Adrenal gland (tissue), 12 donors: Measurements from ENCODE around the gene MRFAP1. TPM values are rescaled to one million over a fixed set of nuclear protein-coding genes. Genes with fewer than 3 reads are reported as not detected.

Source experiments
- DNase-seq, 7 donors: peaks; one replicate each; pipeline ENCODE4 v3.0.0-alpha.2; 2019 to 2020
- H3K27ac ChIP-seq, 5 donors: fragments of 200-600 bp; sonication (generic) in 4 of 5; 1 replicate in 3 of 5; 2 replicates in 2 of 5; pipeline versions ENCODE4 v1.5.1 to v1.8.0; 2016 to 2020; ENCODE audit warnings: mild to moderate bottlenecking in 1 of 5
- H3K27me3 ChIP-seq: fragments of 200-600 bp; 2 replicates; pipeline ENCODE4 v1.8.0; 2021
- H3K36me3 ChIP-seq, 2 donors: fragments of 200-600 bp; replicated peaks in 1 of 2; 1 replicate in 1 of 2; 2 replicates in 1 of 2; pipeline versions ENCODE4 v1.5.1 to v1.8.0; 2018 to 2022
- H3K4me1 ChIP-seq, 2 donors: fragments of 200-600 bp; replicated peaks in 1 of 2; 1 replicate in 1 of 2; 2 replicates in 1 of 2; pipeline versions ENCODE4 v1.5.1 to v1.8.0; 2018 to 2021
- H3K4me3 ChIP-seq, 4 donors: fragments of 200-600 bp; sonication (generic) in 3 of 4; one replicate each; pipeline ENCODE4 v1.5.1; 2016 to 2018
- H3K9me3 ChIP-seq, 3 donors: fragments of 200-600 bp; sonication (generic) in 1 of 3; replicated peaks in 1 of 3; 1 replicate in 2 of 3; 2 replicates in 1 of 3; pipeline versions ENCODE4 v1.5.1 to v1.8.0; 2016 to 2021
- POLR2A ChIP-seq, 2 donors: fragments of 450-650 bp; IDR thresholded peaks; one replicate each; pipeline ENCODE4 v1.6.1; 2017; ENCODE audit warnings: antibody characterized with exemption in 2 of 2, mild to moderate bottlenecking in 2 of 2, moderate library complexity in 1 of 2
- WGBS, 4 donors: extraction: QIAGEN DNeasy Blood & Tissue Kit in 2 of 4; methylation state at CpG; one replicate each; pipeline versions ENCODE4 v1.1.5 to v1.1.7; 2013 to 2017; 5-methylcytosine and 5-hydroxymethylcytosine counted together
- intact Hi-C, 2 donors: fragments of 100-400 bp; cut with DNase I; formaldehyde crosslinking; loops; one replicate each; pipeline versions ENCODE4 v1.14.1 to v1.15.0; 2022 to 2023
- polyA plus RNA-seq, 3 donors: library from polyadenylated mRNA; stranded (reverse); fragments of 200-250 nt in 2 of 3; fragments of 350-450 nt in 1 of 3; fragmentation: Illumina TruSeq in 1 of 3; extraction: RNeasy Lipid Tissue Mini Kit (QIAGEN cat#74804) in 1 of 3; gene quantifications; one replicate each; pipeline ENCODE4 v1.2.3, GENCODE V29; 2013 to 2014
- total RNA-seq, 9 donors: library from RNA; depleted of rRNA in 4 of 9; stranded (reverse); fragments of >200 nt in 4 of 9; fragments of 120-200 nt in 1 of 9; fragmentation: NEBNext Ultra II Directional in 1 of 9; extraction: Animal tissue kit (Norgen Biotek cat#: 25700) in 1 of 9; gene quantifications; one replicate each; pipeline versions ENCODE4 v1.1.0 to v1.2.4, GENCODE V29; 2013 to 2023
- TF ChIP-seq, protein P1 (sequence below), 6 experiments: fragments of 450-650 bp in 4 of 6; fragments of 200-600 bp in 2 of 6; sonication (generic) in 1 of 6; IDR thresholded peaks; 1 replicate in 5 of 6; 2 replicates in 1 of 6; pipeline versions ENCODE4 v1.5.1 to v1.8.0; 2016 to 2021; ENCODE audit warnings: antibody characterized with exemption in 6 of 6, mild to moderate bottlenecking in 2 of 6, moderate library complexity in 1 of 6
- donor health status: healthy with polysubstance abuse.
- donor health status: Bipolar disorder and iron deficiency.
- donor health status: DM: yes; HTN: yes; CAD: no.
- donor health status: DM: no; HTN: no; CAD: no.
- donor health status: DM: no; HTN: no; CAD: no.
- donor health status: DM: yes; HTN: yes; CAD: no.

MRFAP1 gene
- total and polyA plus RNA-seq, 12 donors: 161 to 618 (median 329) TPM

DNA sequence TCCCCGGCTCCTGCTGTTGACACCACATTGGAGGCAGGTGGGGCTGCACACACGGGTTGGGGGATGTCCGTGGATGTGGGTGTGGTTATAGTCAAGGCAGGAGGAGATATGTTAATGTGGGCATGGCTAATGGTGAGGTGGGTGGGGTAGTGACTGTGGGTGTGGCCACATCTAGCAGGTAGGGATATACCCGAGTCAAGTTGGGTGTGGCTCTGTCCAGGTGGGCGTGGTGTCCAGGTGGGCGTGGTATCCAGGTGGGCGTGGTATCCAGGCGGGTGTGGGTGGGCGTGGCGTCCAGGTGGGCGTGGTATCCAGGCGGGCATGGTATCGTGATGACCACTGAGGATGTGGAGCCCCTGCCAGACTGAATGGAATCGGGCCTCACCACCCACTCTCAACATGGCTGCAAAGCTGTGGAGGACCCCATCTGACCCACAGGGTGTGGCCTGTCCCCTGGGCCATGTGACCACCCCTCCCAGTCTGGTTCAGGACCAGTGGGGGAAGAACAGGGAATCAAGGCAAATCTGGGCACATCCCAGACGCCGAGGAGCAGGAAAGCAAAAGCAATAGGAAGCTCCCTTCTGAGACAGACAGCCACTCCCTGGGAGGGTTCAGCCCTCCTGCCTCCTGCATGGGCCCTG is 44.5 kb upstream of the MRFAP1 start:
- DNase-seq: no peak
- H3K9me3 ChIP-seq: no peaks in the 10 kb centered on the region
- no peak overlapping the region for H3K27ac ChIP-seq
- no peak overlapping the region for H3K4me3 ChIP-seq
- intact Hi-C loops: no loop called here
- peaks cover 0 to 27% of the 10 kb centered on the region in 2 donors for H3K36me3 ChIP-seq
- no peaks in the 10 kb centered on the region for H3K27me3 ChIP-seq
- H3K4me1 ChIP-seq: no peaks in the 10 kb centered on the region
- TF ChIP-seq, protein P1, sequence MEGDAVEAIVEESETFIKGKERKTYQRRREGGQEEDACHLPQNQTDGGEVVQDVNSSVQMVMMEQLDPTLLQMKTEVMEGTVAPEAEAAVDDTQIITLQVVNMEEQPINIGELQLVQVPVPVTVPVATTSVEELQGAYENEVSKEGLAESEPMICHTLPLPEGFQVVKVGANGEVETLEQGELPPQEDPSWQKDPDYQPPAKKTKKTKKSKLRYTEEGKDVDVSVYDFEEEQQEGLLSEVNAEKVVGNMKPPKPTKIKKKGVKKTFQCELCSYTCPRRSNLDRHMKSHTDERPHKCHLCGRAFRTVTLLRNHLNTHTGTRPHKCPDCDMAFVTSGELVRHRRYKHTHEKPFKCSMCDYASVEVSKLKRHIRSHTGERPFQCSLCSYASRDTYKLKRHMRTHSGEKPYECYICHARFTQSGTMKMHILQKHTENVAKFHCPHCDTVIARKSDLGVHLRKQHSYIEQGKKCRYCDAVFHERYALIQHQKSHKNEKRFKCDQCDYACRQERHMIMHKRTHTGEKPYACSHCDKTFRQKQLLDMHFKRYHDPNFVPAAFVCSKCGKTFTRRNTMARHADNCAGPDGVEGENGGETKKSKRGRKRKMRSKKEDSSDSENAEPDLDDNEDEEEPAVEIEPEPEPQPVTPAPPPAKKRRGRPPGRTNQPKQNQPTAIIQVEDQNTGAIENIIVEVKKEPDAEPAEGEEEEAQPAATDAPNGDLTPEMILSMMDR (IDR thresholded peaks at IDR 0.05): no peak
- TF ChIP-seq POLR2A (IDR thresholded peaks at IDR 0.05): no peak
- WGBS, 4 donors: 65 to 100% (median 70%) methylated on average over 5 to 16 of the region's 16 CpGs

DNA sequence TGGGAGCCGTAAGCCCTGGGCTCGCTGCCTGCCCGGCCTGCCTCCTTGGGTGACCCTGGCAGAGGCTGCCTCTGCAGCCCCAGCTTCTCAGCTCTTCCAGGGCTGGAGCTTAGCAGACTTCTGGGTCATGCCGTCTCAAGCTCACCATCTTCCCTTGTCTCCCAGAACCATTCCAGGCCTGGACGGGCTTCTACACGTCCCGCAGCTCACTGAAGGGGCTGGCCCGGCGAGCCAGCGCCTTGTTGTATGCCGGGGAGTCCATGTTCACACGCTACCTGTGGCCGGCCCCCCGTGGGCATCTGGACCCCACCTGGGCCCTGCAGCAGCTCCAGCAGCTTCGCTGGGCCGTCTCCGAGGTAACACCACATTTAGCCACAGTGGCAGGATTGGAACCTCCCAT is 43.5 kb upstream of the MRFAP1 start:
- Histone ChIP-seq H3K4me3 (no peak overlapping the region), H3K27ac (no peak overlapping the region), H3K27me3 (no peaks in the 10 kb centered on the region), H3K4me1 (no peaks in the 10 kb centered on the region), H3K36me3 (peaks cover 0 to 32% of the 10 kb centered on the region in 2 donors), H3K9me3 (no peaks in the 10 kb centered on the region)
- intact Hi-C loops: no loop called here
- TF ChIP-seq, protein P1 (IDR thresholded peaks at IDR 0.05): no peak
- TF ChIP-seq POLR2A (IDR thresholded peaks at IDR 0.05): no peak
- WGBS, 4 donors: 90 to 96% (median 94%) methylated on average over 17 of the region's 17 CpGs
- no peak for DNase-seq

DNA sequence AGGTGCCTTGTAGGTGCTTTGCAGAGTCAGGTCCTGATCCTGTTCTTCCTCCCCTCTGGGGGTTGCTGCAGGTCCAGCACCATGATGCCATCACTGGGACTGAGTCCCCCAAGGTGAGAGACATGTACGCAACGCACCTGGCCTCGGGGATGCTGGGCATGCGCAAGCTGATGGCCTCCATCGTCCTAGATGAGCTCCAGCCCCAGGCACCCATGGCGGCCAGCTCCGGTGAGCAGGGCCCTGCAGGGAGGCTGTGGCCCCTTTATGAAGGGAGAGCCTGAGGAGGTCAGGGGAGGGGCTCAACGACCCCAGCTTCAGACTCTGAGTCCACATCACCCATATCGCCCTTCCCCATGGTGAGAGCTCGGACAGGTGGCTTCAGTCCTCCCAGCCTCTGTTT is 42.4 kb upstream of the MRFAP1 start:
- Histone ChIP-seq H3K27me3 (no peaks in the 10 kb centered on the region), H3K4me3 (no peak overlapping the region), H3K9me3 (no peaks in the 10 kb centered on the region), H3K4me1 (no peaks in the 10 kb centered on the region), H3K36me3 (peaks cover 0 to 31% of the 10 kb centered on the region in 2 donors), H3K27ac (no peak overlapping the region)
- WGBS, 4 donors: 77 to 93% (median 91%) methylated on average over 5 to 10 of the region's 10 CpGs
- TF ChIP-seq POLR2A (IDR thresholded peaks at IDR 0.05): no peak
- TF ChIP-seq, protein P1 (IDR thresholded peaks at IDR 0.05): no peak
- no peak for DNase-seq
- intact Hi-C loops: no loop called here

DNA sequence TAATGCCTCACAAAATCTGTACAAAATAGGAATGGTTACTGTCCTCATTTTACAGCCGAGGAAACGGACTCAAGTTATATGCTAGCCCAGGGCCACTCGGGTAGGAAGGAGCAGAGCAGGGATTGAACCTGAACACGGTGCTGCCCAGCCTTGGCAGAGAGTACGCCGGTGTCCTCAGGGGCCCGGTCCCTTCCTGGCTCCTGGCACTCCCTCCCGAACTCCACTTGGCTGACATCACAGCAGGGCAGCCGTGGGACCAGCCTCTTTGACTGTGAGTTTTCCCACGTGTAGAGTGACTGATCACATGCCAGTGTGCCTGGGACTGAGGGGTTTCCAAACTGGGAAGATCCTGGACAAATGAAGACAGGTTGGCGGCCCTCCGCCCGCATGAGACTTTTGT is 41.8 kb upstream of the MRFAP1 start:
- no peak overlapping the region for H3K4me3 ChIP-seq
- no peaks in the 10 kb centered on the region for H3K4me1 ChIP-seq
- no peak overlapping the region for H3K27ac ChIP-seq
- H3K9me3 ChIP-seq: no peaks in the 10 kb centered on the region
- H3K36me3 ChIP-seq: peaks cover 0 to 25% of the 10 kb centered on the region in 2 donors
- 84 to 92% (median 90%) methylated on average over 12 to 13 of the region's 13 CpGs for WGBS, 4 donors
- DNase-seq: no peak
- TF ChIP-seq POLR2A (IDR thresholded peaks at IDR 0.05): no peak
- TF ChIP-seq, protein P1 (IDR thresholded peaks at IDR 0.05): no peak
- intact Hi-C loops: no loop called here
- no peaks in the 10 kb centered on the region for H3K27me3 ChIP-seq
